ENCODE data around the gene IRF2BPL. TPM values are rescaled to one million over a fixed set of nuclear protein-coding genes. Genes with fewer than 3 reads are reported as not detected.

IRF2BPL gene
- total and polyA plus RNA-seq, 2 of the 8 experiments (the other 6 are each of a cell fraction or from before 2014, with no cell fraction given), result 18.8 to 57.0 TPM

DNA sequence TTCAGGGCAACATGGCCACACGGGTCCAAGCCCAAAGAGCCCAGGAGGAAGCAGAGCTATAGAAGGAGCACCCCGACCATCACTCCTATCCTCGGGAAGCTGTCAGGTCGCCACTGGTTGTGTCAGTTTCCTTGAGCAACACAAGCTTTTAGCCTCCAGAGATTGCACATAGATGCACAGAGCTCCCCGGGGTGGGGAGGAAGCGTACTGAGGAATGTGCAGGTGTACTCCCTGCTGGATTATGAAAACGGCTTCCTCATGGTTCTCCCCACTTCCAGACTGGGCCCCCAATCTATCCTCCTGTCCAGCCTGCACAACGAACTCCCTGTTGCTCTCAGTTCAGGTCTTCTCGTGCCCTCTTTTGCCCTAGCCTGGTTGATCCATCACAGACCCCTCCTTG is 30.3 kb upstream of the IRF2BPL start:
- H3K27ac ChIP-seq (ENCODE audit: low read depth, low read length), result no peak overlapping the region

More for the DNA sequence above, 30.3 kb upstream of the IRF2BPL start:
- Histone ChIP-seq H3K36me3 (ENCODE audit: control insufficient read depth in 2 of 4, insufficient read depth in 4 of 4, low read length in 3 of 4) (no peaks in the 10 kb centered on the region), H4K91ac (replicated peaks; ENCODE audit: insufficient read length, low read length) (no peak overlapping the region), H3K9ac (replicated peaks in 1 of 4; ENCODE audit: extremely low read depth in 1 of 4, low read depth in 3 of 4, low read length in 3 of 4) (no peak overlapping the region), H4K20me1 (replicated peaks in 1 of 2; ENCODE audit: control insufficient read depth in 1 of 2, insufficient read depth in 2 of 2, low read length in 2 of 2) (no peaks in the 10 kb centered on the region), H2BK120ac (replicated peaks; ENCODE audit: low read depth, low read length) (no peak overlapping the region), H3K79me2 (ENCODE audit: control insufficient read depth in 1 of 2, insufficient read depth in 2 of 2, low read length in 2 of 2) (no peaks in the 10 kb centered on the region), H2BK15ac (ENCODE audit: low read length) (no peak overlapping the region), H3K18ac (ENCODE audit: extremely low read depth, low read length) (no peak overlapping the region), H3K56ac (replicated peaks; ENCODE audit: insufficient read length, low read depth, low read length) (no peak overlapping the region), H2BK5ac (ENCODE audit: low read depth, low read length) (no peak overlapping the region), H3K4me2 (ENCODE audit: insufficient read depth in 1 of 2, low read depth in 2 of 2, low read length in 2 of 2) (no peak overlapping the region), H3K4me1 (replicated peaks in 1 of 4; ENCODE audit: control insufficient read depth in 3 of 4, insufficient read depth in 4 of 4, low read length in 3 of 4) (peaks cover 3 to 12% (median 4%) of the 10 kb centered on the region in 4 experiments; a peak in 5 of 7 replicates), H3K9me3 (ENCODE audit: insufficient read depth in 2 of 2, low read depth in 1 of 2, low read length in 1 of 2) (peaks cover 3 to 5% of the 10 kb centered on the region in 2 experiments; a peak in 2 of 4 replicates), H3K4me3 (ENCODE audit: extremely low read depth in 1 of 4, insufficient read depth in 2 of 4, low read depth in 3 of 4, low read length in 4 of 4) (no peak overlapping the region), H2AK5ac (ENCODE audit: low read depth, low read length) (no peak overlapping the region), H3K14ac (ENCODE audit: insufficient read length) (no peak overlapping the region), H3K79me1 (ENCODE audit: low read depth, low read length) (no peaks in the 10 kb centered on the region), H3K27me3 (replicated peaks in 1 of 4; ENCODE audit: control insufficient read depth in 3 of 4, extremely low read depth in 1 of 4, insufficient read depth in 3 of 4, low read length in 3 of 4) (no peaks in the 10 kb centered on the region), H2AFZ (ENCODE audit: low read length) (no peak overlapping the region), H4K8ac (ENCODE audit: extremely low read depth, insufficient read depth, low read length) (no peak overlapping the region), H3K23ac (ENCODE audit: insufficient read length) (no peak overlapping the region), H2BK20ac (ENCODE audit: low read length) (no peak overlapping the region), H2BK12ac (ENCODE audit: low read depth, low read length) (no peak overlapping the region), H3K23me2 (ENCODE audit: low read depth, low read length) (no peaks in the 10 kb centered on the region; the same call in 1 of the 2 replicates), H4K5ac (ENCODE audit: insufficient read length, low read depth, low read length) (no peak overlapping the region), H3K4ac (replicated peaks; ENCODE audit: insufficient read length, low read depth, low read length) (no peak overlapping the region)
- ChIA-PET CTCF (ENCODE audit: partially characterized antibody) (interaction anchor here (0.6 to 9.2 kb wide), 22 partner anchors 9 to 190 kb away, joined by 3 to 258 read pairs (median 6); no protein-coding TSS in a partner anchor), POLR2A (ENCODE audit: partially characterized antibody) (interaction anchor here (0.8 to 1.6 kb wide), 2 partner anchors 18 to 30 kb away, joined by 3 to 4 read pairs; no protein-coding TSS in a partner anchor)
- WGBS, 2 experiments (ENCODE audit: extremely low coverage in 1 of 2, insufficient coverage in 1 of 2, insufficient read length in 1 of 2, insufficient replicate concordance in 2 of 2, low coverage in 1 of 2, low lambda C conversion rate in 2 of 2, missing lambda C conversion rate in 1 of 2), result 84% methylated on average over 9 of the region's 9 CpGs; no CpG with 5 or more reads in 1 of the 2 experiments
- FAIRE-seq (no peak), DNase-seq (ENCODE audit: low read depth in 1 of 2, low spot score in 2 of 2) (no peak)
- TF ChIP-seq GABPA (IDR thresholded peaks at IDR 0.05; ENCODE audit: borderline replicate concordance, insufficient read depth, low read length) (no peak), SP2 (IDR thresholded peaks at IDR 0.05; ENCODE audit: low read length) (no peak), ASH2L (IDR thresholded peaks at IDR 0.05; ENCODE audit: low read length) (no peak), CEBPB (IDR thresholded peaks at IDR 0.05; ENCODE audit: low read depth, low read length) (no peak), PHF8 (conservative IDR thresholded peaks at IDR 0.05; ENCODE audit: low read depth, low read length) (no peak), TCF12 (IDR thresholded peaks at IDR 0.05; ENCODE audit: low read depth, low read length) (no peak), SAP30 (IDR thresholded peaks at IDR 0.05; ENCODE audit: insufficient read depth, insufficient replicate concordance, low read length) (no peak), RBBP5 (IDR thresholded peaks at IDR 0.05; ENCODE audit: borderline replicate concordance, low read depth, low read length) (no peak), CTBP2 (IDR thresholded peaks at IDR 0.05; ENCODE audit: borderline replicate concordance, insufficient read depth, insufficient read length, low read length) (no peak), RNF2 (IDR thresholded peaks at IDR 0.05; ENCODE audit: borderline replicate concordance, low read depth, low read length, missing control alignments, poor library complexity, severe bottlenecking) (no peak)
